Neural progenitor cell (in vitro differentiated cells): Measurements from ENCODE around the gene MYB. TPM values are rescaled to one million over a fixed set of nuclear protein-coding genes. Genes with fewer than 3 reads are reported as not detected.

ENCODE experiments used
- DNase-seq: peaks from one replicate; pipeline ENCODE4 v3.0.0-alpha.2; 2016; ENCODE audit warnings: low spot score
- H2AFZ ChIP-seq: fragments of 200-600 bp; sonication (generic); replicated peaks from 2 replicates; pipeline ENCODE4 v1.6.1; 2016; ENCODE audit warnings: antibody characterized with exemption
- H3F3A ChIP-seq: fragments of 200-600 bp; sonication (generic); 2 replicates; pipeline ENCODE4 v1.6.1; 2016; ENCODE audit warnings: antibody characterized with exemption, low read depth
- H3K27ac ChIP-seq: fragments of 200-600 bp; sonication (generic); 2 replicates; pipeline ENCODE4 v1.5.1; 2016; ENCODE audit warnings: mild to moderate bottlenecking
- H3K27me3 ChIP-seq: fragments of 200-600 bp; sonication (generic); 2 replicates; pipeline ENCODE4 v1.6.1; 2016; ENCODE audit warnings: mild to moderate bottlenecking, moderate library complexity
- H3K36me3 ChIP-seq: fragments of 200-600 bp; sonication (generic); 2 replicates; pipeline ENCODE4 v1.5.1; 2016
- H3K4me1 ChIP-seq: fragments of 200-600 bp; sonication (generic); 2 replicates; pipeline ENCODE4 v1.6.1; 2016; ENCODE audit warnings: mixed run types
- H3K4me2 ChIP-seq: fragments of 200-600 bp; sonication (generic); 2 replicates; pipeline ENCODE4 v1.6.1; 2016
- H3K4me3 ChIP-seq: fragments of 200-600 bp; sonication (generic); 2 replicates; pipeline ENCODE4 v1.5.1; 2016
- H3K79me2 ChIP-seq: fragments of 200-600 bp; sonication (generic); 2 replicates; pipeline ENCODE4 v1.6.1; 2016; ENCODE audit warnings: low read depth
- H3K9ac ChIP-seq: fragments of 200-600 bp; sonication (generic); 2 replicates; pipeline ENCODE4 v1.6.1; 2016
- H3K9me3 ChIP-seq: fragments of 200-600 bp; sonication (generic); 2 replicates; pipeline ENCODE4 v1.5.1; 2016; ENCODE audit warnings: low read depth
- H4K20me1 ChIP-seq: fragments of 200-600 bp; sonication (generic); 2 replicates; pipeline ENCODE4 v1.6.1; 2016; ENCODE audit warnings: low read depth
- H3K27ac Mint-ChIP-seq: 3 replicates; pipeline ENCODE4 v1.8.0; 2021; ENCODE audit warnings: mixed read lengths
- H3K27me3 Mint-ChIP-seq: 2 replicates; pipeline ENCODE4 v1.8.0; 2022; ENCODE audit warnings: low read depth, mild to moderate bottlenecking, inconsistent platforms, moderate library complexity, mixed read lengths; ENCODE audit not compliant: insufficient read depth
- H3K36me3 Mint-ChIP-seq: 3 replicates; pipeline ENCODE4 v1.8.0; 2021; ENCODE audit warnings: mixed read lengths
- H3K4me1 Mint-ChIP-seq: 3 replicates; pipeline ENCODE4 v1.8.0; 2021; ENCODE audit warnings: mixed read lengths
- H3K4me3 Mint-ChIP-seq: 3 replicates; pipeline ENCODE4 v1.8.0; 2021; ENCODE audit warnings: mild to moderate bottlenecking, moderate library complexity, mixed read lengths
- H3K9me3 Mint-ChIP-seq: 3 replicates; pipeline ENCODE4 v1.8.0; 2020; ENCODE audit warnings: mixed read lengths
- EZH2 ChIP-seq: fragments of 200-600 bp; sonication (generic); IDR thresholded peaks from 2 replicates; pipeline ENCODE4 v1.6.1; 2017; ENCODE audit warnings: antibody characterized with exemption, mild to moderate bottlenecking, moderate library complexity
- EZH2phosphoT487 ChIP-seq: fragments of 200-600 bp; sonication (generic); IDR thresholded peaks from 2 replicates; pipeline ENCODE4 v1.6.1; 2017; ENCODE audit warnings: antibody characterized with exemption
- total RNA-seq: library from RNA; depleted of rRNA; stranded (reverse); fragments of >200 nt; gene quantifications from 2 replicates; pipeline ENCODE4 v1.2.3, GENCODE V29; 2015; ENCODE audit warnings: low replicate concordance
- TF ChIP-seq, protein P1 (sequence below): fragments of 200-600 bp; sonication (generic); IDR thresholded peaks from 2 replicates; pipeline ENCODE4 v1.5.1; 2017; ENCODE audit warnings: antibody characterized with exemption, mild to moderate bottlenecking

MYB gene
- total RNA-seq, 1 donor from 2014 or later: 3.0 TPM

DNA sequence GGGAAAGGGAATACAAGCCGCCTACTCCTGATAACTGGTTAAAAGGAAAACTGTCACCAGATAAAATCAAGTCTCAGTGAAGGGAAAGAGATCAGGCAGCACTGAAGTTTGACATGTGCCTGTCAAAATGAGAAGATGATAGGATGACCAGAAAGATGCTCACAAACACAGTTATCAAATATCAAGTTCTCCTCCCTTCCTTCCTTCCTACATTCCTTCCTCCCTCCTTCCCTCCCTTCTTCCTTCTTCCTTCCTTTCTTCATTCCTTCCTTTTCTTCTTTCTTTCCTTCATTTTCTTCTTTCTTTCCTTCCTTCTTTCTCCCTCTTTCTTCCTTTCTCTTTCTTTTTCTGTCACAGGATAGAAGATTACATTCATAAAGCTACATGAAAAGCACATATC is 55.2 kb downstream of the MYB start:
- H3K27me3 ChIP-seq: no peaks in the 10 kb centered on the region
- no peaks in the 10 kb centered on the region for H4K20me1 ChIP-seq
- no peaks in the 10 kb centered on the region for H3K36me3 ChIP-seq
- no peak for TF ChIP-seq EZH2
- TF ChIP-seq, protein P1, sequence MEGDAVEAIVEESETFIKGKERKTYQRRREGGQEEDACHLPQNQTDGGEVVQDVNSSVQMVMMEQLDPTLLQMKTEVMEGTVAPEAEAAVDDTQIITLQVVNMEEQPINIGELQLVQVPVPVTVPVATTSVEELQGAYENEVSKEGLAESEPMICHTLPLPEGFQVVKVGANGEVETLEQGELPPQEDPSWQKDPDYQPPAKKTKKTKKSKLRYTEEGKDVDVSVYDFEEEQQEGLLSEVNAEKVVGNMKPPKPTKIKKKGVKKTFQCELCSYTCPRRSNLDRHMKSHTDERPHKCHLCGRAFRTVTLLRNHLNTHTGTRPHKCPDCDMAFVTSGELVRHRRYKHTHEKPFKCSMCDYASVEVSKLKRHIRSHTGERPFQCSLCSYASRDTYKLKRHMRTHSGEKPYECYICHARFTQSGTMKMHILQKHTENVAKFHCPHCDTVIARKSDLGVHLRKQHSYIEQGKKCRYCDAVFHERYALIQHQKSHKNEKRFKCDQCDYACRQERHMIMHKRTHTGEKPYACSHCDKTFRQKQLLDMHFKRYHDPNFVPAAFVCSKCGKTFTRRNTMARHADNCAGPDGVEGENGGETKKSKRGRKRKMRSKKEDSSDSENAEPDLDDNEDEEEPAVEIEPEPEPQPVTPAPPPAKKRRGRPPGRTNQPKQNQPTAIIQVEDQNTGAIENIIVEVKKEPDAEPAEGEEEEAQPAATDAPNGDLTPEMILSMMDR: no peak
- TF ChIP-seq EZH2phosphoT487: no peak
- H3K27ac ChIP-seq: no peak overlapping the region
- H3K4me1 Mint-ChIP-seq: peaks cover 3% of the 10 kb centered on the region
- peaks cover 2% of the 10 kb centered on the region for H3K9me3 Mint-ChIP-seq
- H3K36me3 Mint-ChIP-seq: no peaks in the 10 kb centered on the region
- no peak for DNase-seq
- no peaks in the 10 kb centered on the region for H3F3A ChIP-seq
- H3K9me3 ChIP-seq: no peaks in the 10 kb centered on the region
- H3K4me1 ChIP-seq: no peaks in the 10 kb centered on the region
- H2AFZ ChIP-seq: peak overlapping the region; percentile 72
- no peaks in the 10 kb centered on the region for H3K79me2 ChIP-seq
- no peak overlapping the region for H3K27ac Mint-ChIP-seq
- H3K4me3 Mint-ChIP-seq: no peak overlapping the region
- H3K4me2 ChIP-seq: no peak overlapping the region
- H3K4me3 ChIP-seq: no peak overlapping the region
- peaks cover 4% of the 10 kb centered on the region for H3K27me3 Mint-ChIP-seq
- no peak overlapping the region for H3K9ac ChIP-seq

DNA sequence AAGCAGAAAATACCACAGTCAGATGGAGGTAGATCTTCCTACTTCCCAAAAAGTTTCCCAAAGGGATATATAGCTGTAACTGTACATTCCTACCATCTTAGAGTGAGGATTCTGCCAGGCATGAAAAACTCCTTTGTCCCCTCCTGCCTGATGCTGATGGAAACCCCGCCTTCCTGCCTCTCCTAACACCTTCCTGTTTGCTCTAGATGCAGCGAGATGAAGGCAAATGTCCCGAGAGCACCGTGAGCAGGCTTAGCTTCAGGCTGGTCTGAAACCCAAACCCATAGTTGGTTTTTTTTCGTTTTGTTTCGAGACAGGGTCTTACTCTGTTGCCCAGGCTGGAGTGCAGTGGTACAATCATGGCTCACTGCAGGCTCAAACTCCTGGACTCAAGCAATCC is 55.6 kb downstream of the MYB start:
- peaks cover 2% of the 10 kb centered on the region for H3K9me3 Mint-ChIP-seq
- no peaks in the 10 kb centered on the region for H3K27me3 ChIP-seq
- no peak overlapping the region for H3K27ac ChIP-seq
- no peaks in the 10 kb centered on the region for H3K79me2 ChIP-seq
- H3K4me2 ChIP-seq: no peak overlapping the region
- H3K4me3 ChIP-seq: no peak overlapping the region
- H3K27ac Mint-ChIP-seq: no peak overlapping the region
- TF ChIP-seq EZH2 (no peak), EZH2phosphoT487 (no peak)
- TF ChIP-seq, protein P1: no peak
- H2AFZ ChIP-seq: peak overlapping the region; percentile 72
- H3K27me3 Mint-ChIP-seq: peaks cover 4% of the 10 kb centered on the region
- peaks cover 3% of the 10 kb centered on the region for H3K4me1 Mint-ChIP-seq
- H4K20me1 ChIP-seq: no peaks in the 10 kb centered on the region
- H3F3A ChIP-seq: no peaks in the 10 kb centered on the region
- H3K36me3 ChIP-seq: no peaks in the 10 kb centered on the region
- H3K4me3 Mint-ChIP-seq: no peak overlapping the region
- H3K36me3 Mint-ChIP-seq: no peaks in the 10 kb centered on the region
- H3K4me1 ChIP-seq: no peaks in the 10 kb centered on the region
- H3K9ac ChIP-seq: no peak overlapping the region
- DNase-seq: no peak
- no peaks in the 10 kb centered on the region for H3K9me3 ChIP-seq

DNA sequence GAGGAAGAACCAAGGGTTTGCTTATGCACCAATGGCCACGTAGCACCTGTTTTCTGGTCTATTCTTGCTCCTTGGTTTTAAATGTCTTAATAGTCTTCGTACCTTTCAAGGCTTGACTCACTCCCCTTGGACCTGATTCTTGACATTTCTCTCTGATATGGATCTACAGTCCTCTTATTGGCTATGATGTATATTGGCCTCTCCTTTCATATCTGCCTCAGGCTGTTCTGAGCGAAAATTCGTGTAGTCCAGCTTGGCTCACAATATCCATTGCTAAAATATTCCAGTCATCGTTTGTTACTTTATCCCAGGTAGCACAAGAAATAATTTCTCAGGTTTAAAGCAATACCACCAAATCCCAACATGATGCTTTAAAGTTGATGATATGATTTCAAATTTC is 59.6 kb downstream of the MYB start:
- H3K79me2 ChIP-seq: no peaks in the 10 kb centered on the region
- TF ChIP-seq EZH2phosphoT487 (no peak), EZH2 (no peak)
- TF ChIP-seq, protein P1: no peak
- Mint-ChIP-seq H3K4me3 (no peak overlapping the region), H3K36me3 (no peaks in the 10 kb centered on the region), H3K9me3 (no peaks in the 10 kb centered on the region), H3K27me3 (peaks cover 2% of the 10 kb centered on the region), H3K27ac (no peak overlapping the region), H3K4me1 (peaks cover under 1% of the 10 kb centered on the region)
- peaks cover 9% of the 10 kb centered on the region for H3K4me1 ChIP-seq
- no peaks in the 10 kb centered on the region for H3K27me3 ChIP-seq
- no peak overlapping the region for H3K27ac ChIP-seq
- DNase-seq: no peak
- H3K36me3 ChIP-seq: no peaks in the 10 kb centered on the region
- H4K20me1 ChIP-seq: no peaks in the 10 kb centered on the region
- H3K4me2 ChIP-seq: no peak overlapping the region
- H3K9me3 ChIP-seq: no peaks in the 10 kb centered on the region
- no peak overlapping the region for H3K4me3 ChIP-seq
- H3K9ac ChIP-seq: no peak overlapping the region
- H2AFZ ChIP-seq: no peak overlapping the region
- no peaks in the 10 kb centered on the region for H3F3A ChIP-seq
